Endothelial cell of umbilical vein (primary cell): ENCODE results near the gene JDP2. TPM values are rescaled to one million over a fixed set of nuclear protein-coding genes. Genes with fewer than 3 reads are reported as not detected.

Source experiments
- BruUV-seq: library from RNA; stranded (reverse); fragments of 400-500 nt; replicated peaks from 2 replicates; lab custom pipeline; 2021; lab: Mats Ljungman, UMichigan
- CTCF ChIA-PET: fragments of 300-600, 350-600 bp; sonication (Branson Sonifier 250); formaldehyde crosslinking; loops from one replicate; lab custom pipeline; 2021; ENCODE audit warnings: antibody characterized with exemption, inconsistent platforms; lab: Charles Lee
- POLR2A ChIA-PET: fragments of 300-600, 350-600 bp; sonication (Branson Sonifier 250); formaldehyde crosslinking; loops from one replicate; lab custom pipeline; 2021; ENCODE audit warnings: antibody characterized with exemption, inconsistent platforms; lab: Charles Lee
- DNase-seq: peaks from one replicate; pipeline ENCODE4 v3.0.0-alpha.2; 2011; ENCODE audit warnings: low read depth, low spot score
- FAIRE-seq: peaks from 2 replicates; lab custom pipeline; 2011; peaks lifted over from hg19 to GRCh38; lab: Jason Lieb, UNC
- H2AFZ ChIP-seq: 2 replicates; pipeline ENCODE4 v1.6.0; 2012; ENCODE audit warnings: low read depth, low read length, control low read depth, inconsistent platforms
- H3K27ac ChIP-seq: 2 replicates; pipeline ENCODE4 v1.5.1; 2011; ENCODE audit warnings: low read depth, mild to moderate bottlenecking, control low read depth, low read length, moderate library complexity; ENCODE audit not compliant: insufficient read depth
- H3K27me3 ChIP-seq, 2 experiments: 2 replicates each; pipeline versions ENCODE4 v1.6.0 to v1.6.1; 2011; ENCODE audit warnings: low read length in 2 of 2, mixed read lengths in 1 of 2; ENCODE audit not compliant: control insufficient read depth in 2 of 2, insufficient read depth in 2 of 2
- H3K36me3 ChIP-seq, 2 experiments: 2 replicates in 1 of 2; 3 replicates in 1 of 2; pipeline ENCODE4 v1.5.1; 2011; ENCODE audit warnings: low read length in 2 of 2, mild to moderate bottlenecking in 1 of 2, moderate library complexity in 1 of 2; ENCODE audit not compliant: control insufficient read depth in 2 of 2, insufficient read depth in 2 of 2; ENCODE audit errors: extremely low read depth in 1 of 2
- H3K4me1 ChIP-seq: 3 replicates; pipeline ENCODE4 v1.5.1; 2011; ENCODE audit warnings: mild to moderate bottlenecking, low read length; ENCODE audit not compliant: control insufficient read depth, insufficient read depth; ENCODE audit errors: extremely low read depth
- H3K4me2 ChIP-seq: 2 replicates; pipeline ENCODE4 v1.6.1; 2011; ENCODE audit warnings: low read length, control low read depth, mixed read lengths; ENCODE audit not compliant: insufficient read depth
- H3K4me3 ChIP-seq, 3 experiments: fragments of 200-600 bp in 1 of 3; sonication (generic), shearing (Covaris generic) in 1 of 3; replicated peaks in 1 of 3; 2 replicates each; pipeline ENCODE4 v1.5.1; 2011 to 2016; ENCODE audit warnings: control low read depth in 3 of 3, low read length in 3 of 3, mild to moderate bottlenecking in 2 of 3, inconsistent platforms in 1 of 3, low read depth in 1 of 3, moderate library complexity in 1 of 3; ENCODE audit not compliant: insufficient read depth in 1 of 3
- H3K79me2 ChIP-seq: 2 replicates; pipeline ENCODE4 v1.6.0; 2012; ENCODE audit warnings: low read length, inconsistent platforms; ENCODE audit not compliant: control insufficient read depth, insufficient read depth
- H3K9ac ChIP-seq: replicated peaks from 2 replicates; pipeline ENCODE3; 2011; ENCODE audit warnings: low read length, control low read depth; ENCODE audit not compliant: insufficient read depth; ENCODE audit errors: extremely low read depth
- H3K9me1 ChIP-seq: replicated peaks from 3 replicates; pipeline ENCODE4 v1.6.0; 2011; ENCODE audit warnings: mild to moderate bottlenecking, low read length; ENCODE audit not compliant: control insufficient read depth, insufficient read depth; ENCODE audit errors: extremely low read depth
- H3K9me3 ChIP-seq: replicated peaks from 2 replicates; pipeline ENCODE4 v1.5.1; 2012; ENCODE audit warnings: low read length, inconsistent platforms; ENCODE audit not compliant: control insufficient read depth, insufficient read depth
- H4K20me1 ChIP-seq: replicated peaks from 2 replicates; pipeline ENCODE3; 2011; ENCODE audit warnings: mild to moderate bottlenecking, low read length; ENCODE audit not compliant: control insufficient read depth, insufficient read depth; ENCODE audit errors: extremely low read depth
- CTCF ChIP-seq, 2 donors: IDR thresholded peaks; 1 replicate in 1 of 2; 2 replicates in 1 of 2; pipeline ENCODE4 v1.5.1; 2011; ENCODE audit warnings: low read length in 2 of 2, mild to moderate bottlenecking in 2 of 2, moderate library complexity in 2 of 2, control low read depth in 1 of 2, inconsistent platforms in 1 of 2, low read depth in 1 of 2; ENCODE audit not compliant: insufficient read depth in 1 of 2; ENCODE audit errors: extremely low read depth in 1 of 2
- EZH2 ChIP-seq: IDR thresholded peaks from 2 replicates; pipeline ENCODE4 v1.6.1; 2012; ENCODE audit warnings: borderline replicate concordance, low read depth, mild to moderate bottlenecking, moderate library complexity, low read length, inconsistent platforms; ENCODE audit not compliant: severe bottlenecking
- FOS ChIP-seq: IDR thresholded peaks from 2 replicates; pipeline ENCODE4 v1.6.1; 2011; ENCODE audit warnings: mild to moderate bottlenecking, low read length, moderate library complexity, borderline replicate concordance; ENCODE audit not compliant: insufficient read depth
- GATA2 ChIP-seq: IDR thresholded peaks from 2 replicates; pipeline ENCODE4 v1.7.0; 2011; ENCODE audit warnings: low read depth, mild to moderate bottlenecking, moderate library complexity, mixed read lengths, low read length; ENCODE audit not compliant: insufficient read length, insufficient read depth
- JUN ChIP-seq: IDR thresholded peaks from 2 replicates; pipeline ENCODE4 v1.6.1; 2011; ENCODE audit warnings: borderline replicate concordance, low read depth; ENCODE audit not compliant: insufficient read length, insufficient read depth
- MAX ChIP-seq: IDR thresholded peaks from 2 replicates; pipeline ENCODE4 v1.6.1; 2011; ENCODE audit not compliant: insufficient read depth, insufficient read length
- MYC ChIP-seq: IDR thresholded peaks from one replicate; pipeline ENCODE4 v1.6.1; 2011; ENCODE audit warnings: mild to moderate bottlenecking, low read depth, low read length
- POLR2A ChIP-seq: IDR thresholded peaks from 2 replicates; pipeline ENCODE4 v1.6.1; 2012; ENCODE audit warnings: low read depth, mild to moderate bottlenecking, control low read depth, low read length
- POLR2AphosphoS5 ChIP-seq: IDR thresholded peaks from 2 replicates; pipeline ENCODE4 v1.6.1; 2012; ENCODE audit warnings: low read depth, mild to moderate bottlenecking, control low read depth, low read length, moderate library complexity; ENCODE audit not compliant: insufficient read depth
- dilution Hi-C: fragments of 300-500 bp; cut with MboI; formaldehyde crosslinking; loops from one replicate; pipeline ENCODE4 v1.15.0; 2019; ENCODE audit warnings: low sequenced_read_pairs; ENCODE audit not compliant: extremely low pct_ligation_motif_present
- intact Hi-C: fragments of 100-400 bp; cut with micrococcal nuclease; formaldehyde crosslinking; loops from one replicate; pipeline ENCODE4 v1.10.0; 2022
- polyA plus RNA-seq, 4 experiments: library from polyadenylated mRNA; depleted of rRNA in 3 of 4; stranded (reverse) in 3 of 4; unstranded in 1 of 4; fragments of >200 nt; gene quantifications; 2 replicates each; pipeline versions ENCODE4 v1.2.1 to v1.2.3, GENCODE V29; 2011 to 2012; ENCODE audit warnings: missing spikeins in 1 of 4
- total RNA-seq: library from RNA; stranded (reverse); gene quantifications from 2 replicates; pipeline ENCODE4 v1.2.3, GENCODE V29; 2021

The JDP2 gene
- total and polyA plus RNA-seq, 2 donors (not counting 3 experiments of a cell fraction or from before 2014, with no cell fraction given): 3.2 to 10.6 TPM

DNA sequence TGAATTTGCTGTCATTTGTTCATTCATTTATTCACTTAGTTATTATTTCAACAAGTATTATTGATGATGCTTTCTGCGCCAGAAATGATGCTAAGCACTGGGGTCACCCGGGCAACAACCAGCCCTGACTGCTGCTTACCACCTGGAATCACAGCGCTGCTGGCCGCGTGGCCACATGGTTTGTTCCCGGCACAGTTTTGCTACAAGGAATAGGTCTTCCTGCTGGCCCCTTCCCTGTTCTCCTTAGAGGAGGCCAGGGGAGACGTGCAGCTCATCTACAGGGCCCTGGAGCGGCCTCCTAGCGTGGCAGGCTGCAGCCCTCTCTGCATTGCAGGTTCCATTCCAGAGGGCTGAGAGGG lies 7.0 kb downstream of the JDP2 start:
- BruUV-seq: no TSS peak
- H3K36me3 ChIP-seq: no peaks in the 10 kb centered on the region
- POLR2A ChIA-PET: no interaction called here
- H3K27me3 ChIP-seq: peaks cover 0 to 4% of the 10 kb centered on the region in 2 experiments
- H3K79me2 ChIP-seq: no peaks in the 10 kb centered on the region
- H3K27ac ChIP-seq: no peak overlapping the region
- intact Hi-C loops: no loop called here
- no peak overlapping the region for H3K9ac ChIP-seq
- peaks cover 2% of the 10 kb centered on the region for H3K9me1 ChIP-seq
- no peak for FAIRE-seq
- H2AFZ ChIP-seq: no peak overlapping the region
- CTCF ChIA-PET: interaction anchor here (0.8 kb wide), 1 partner anchor 13 kb away, joined by 3 read pairs; no protein-coding TSS in a partner anchor
- dilution Hi-C loops: no loop called here
- H3K4me3 ChIP-seq: no peak overlapping the region
- no peak for DNase-seq
- H3K9me3 ChIP-seq: no peaks in the 10 kb centered on the region
- no peaks in the 10 kb centered on the region for H4K20me1 ChIP-seq
- TF ChIP-seq POLR2A: no peak
- TF ChIP-seq POLR2AphosphoS5: no peak
- no peak for TF ChIP-seq GATA2
- no peak for TF ChIP-seq FOS
- TF ChIP-seq JUN: no peak
- TF ChIP-seq CTCF (IDR thresholded peaks at IDR 0.05; ENCODE audit: extremely low read depth in 1 of 2, insufficient read depth in 1 of 2, low read depth in 1 of 2, low read length in 2 of 2): no peak
- TF ChIP-seq MAX: no peak
- no peak for TF ChIP-seq MYC
- TF ChIP-seq EZH2: no peak
- peaks cover 3% of the 10 kb centered on the region for H3K4me1 ChIP-seq
- no peak overlapping the region for H3K4me2 ChIP-seq
